Progenitor cell of endocrine pancreas (in vitro differentiated cells): ENCODE data around the gene BCL2L14. TPM values are rescaled to one million over a fixed set of nuclear protein-coding genes. Genes with fewer than 3 reads are reported as not detected.
A peak's percentile ranks its signal among the peaks of the same experiment; 100 is the strongest.
"Not testable (repeated sequence)": the region's sequence is repeated elsewhere in the genome, so short reads cannot be mapped to it uniquely, and the experiment has no call there.

ENCODE experiments used
- DNase-seq: peaks from one replicate; pipeline ENCODE4 v3.0.0; 2021; ENCODE audit warnings: low spot score; ENCODE audit not compliant: unreplicated experiment
- H3K27ac Mint-ChIP-seq: 2 replicates; pipeline ENCODE4 v1.8.0; 2021; ENCODE audit warnings: mild to moderate bottlenecking, moderate library complexity, mixed read lengths
- H3K27me3 Mint-ChIP-seq: 2 replicates; pipeline ENCODE4 v1.8.0; 2021; ENCODE audit warnings: mixed read lengths
- H3K36me3 Mint-ChIP-seq: 2 replicates; pipeline ENCODE4 v1.8.0; 2022; ENCODE audit warnings: mixed read lengths; ENCODE audit not compliant: insufficient read depth
- H3K4me1 Mint-ChIP-seq: 2 replicates; pipeline ENCODE4 v1.8.0; 2021; ENCODE audit warnings: low read depth, mixed read lengths
- H3K4me3 Mint-ChIP-seq: 2 replicates; pipeline ENCODE4 v1.8.0; 2021; ENCODE audit warnings: low read depth, mild to moderate bottlenecking, moderate library complexity, mixed read lengths
- H3K9me3 Mint-ChIP-seq: 2 replicates; pipeline ENCODE4 v1.8.0; 2021; ENCODE audit warnings: low read depth, mixed read lengths
- CTCF ChIP-seq: fragments of 200-600 bp; sonication (generic); IDR thresholded peaks from one replicate; pipeline ENCODE4 v1.5.0; 2021; ENCODE audit warnings: antibody characterized with exemption, mild to moderate bottlenecking; ENCODE audit not compliant: unreplicated experiment
- total RNA-seq: library from RNA; stranded (reverse); gene quantifications from 2 replicates; pipeline ENCODE4 v1.2.1, GENCODE V29; 2021

The BCL2L14 gene
- total RNA-seq, 1 donor from 2014 or later, result 1.4 TPM

- DNase-seq, result no peak
- peaks cover 18% of the 10 kb centered on the region for H3K4me1 Mint-ChIP-seq
- no peak for TF ChIP-seq CTCF
- peak overlapping the region; percentile 69 for H3K27ac Mint-ChIP-seq
- peaks cover 30% of the 10 kb centered on the region for H3K9me3 Mint-ChIP-seq
- no peak overlapping the region for H3K4me3 Mint-ChIP-seq
- H3K36me3 Mint-ChIP-seq, result peaks cover 64% of the 10 kb centered on the region
- no peaks in the 10 kb centered on the region for H3K27me3 Mint-ChIP-seq
Observed at GRCh38 chr12:12107678-12108077, 36.9 kb downstream of the BCL2L14 start.

GRCh38 chr12:12108441-12109058, 37.8 kb downstream of the BCL2L14 start:
- no peak for DNase-seq
- H3K9me3 Mint-ChIP-seq, result peaks cover 34% of the 10 kb centered on the region
- H3K4me1 Mint-ChIP-seq, result peaks cover 18% of the 10 kb centered on the region
- no peak for TF ChIP-seq CTCF
- no peak overlapping the region for H3K4me3 Mint-ChIP-seq
- H3K27ac Mint-ChIP-seq, result peak overlapping the region; percentile 38
- no peaks in the 10 kb centered on the region for H3K27me3 Mint-ChIP-seq
- H3K36me3 Mint-ChIP-seq, result peaks cover 69% of the 10 kb centered on the region

- not testable (repeated sequence) for DNase-seq, H3K27ac Mint-ChIP-seq, H3K27me3 Mint-ChIP-seq, H3K4me3 Mint-ChIP-seq
- Mint-ChIP-seq H3K4me1 (peaks cover 11% of the 10 kb centered on the region), H3K36me3 (peaks cover 73% of the 10 kb centered on the region), H3K9me3 (peaks cover 26% of the 10 kb centered on the region)
Observed at GRCh38 chr12:12110923-12111555, 40.3 kb downstream of the BCL2L14 start.

- no peak for DNase-seq
- no peak overlapping the region for H3K4me3 Mint-ChIP-seq
- peak overlapping the region; percentile 44 for H3K27ac Mint-ChIP-seq
- H3K4me1 Mint-ChIP-seq, result peaks cover 32% of the 10 kb centered on the region
- no peak for TF ChIP-seq CTCF
- peaks cover 60% of the 10 kb centered on the region for H3K36me3 Mint-ChIP-seq
- peaks cover 5% of the 10 kb centered on the region for H3K9me3 Mint-ChIP-seq
- no peaks in the 10 kb centered on the region for H3K27me3 Mint-ChIP-seq
Observed at GRCh38 chr12:12115514-12115913, 44.8 kb downstream of the BCL2L14 start.

- Mint-ChIP-seq H3K4me3 (no peak overlapping the region), H3K27me3 (no peaks in the 10 kb centered on the region), H3K36me3 (peaks cover 60% of the 10 kb centered on the region), H3K4me1 (peaks cover 34% of the 10 kb centered on the region), H3K27ac (no peak overlapping the region), H3K9me3 (peaks cover 5% of the 10 kb centered on the region)
- no peak for TF ChIP-seq CTCF
- DNase-seq, result no peak
Observed at GRCh38 chr12:12116677-12117076, 45.9 kb downstream of the BCL2L14 start.

GRCh38 chr12:12121061-12121460, 50.3 kb downstream of the BCL2L14 start:
- no peak overlapping the region for H3K27ac Mint-ChIP-seq
- DNase-seq, result no peak
- H3K27me3 Mint-ChIP-seq, result no peaks in the 10 kb centered on the region
- H3K4me3 Mint-ChIP-seq, result no peak overlapping the region
- H3K4me1 Mint-ChIP-seq, result peaks cover 31% of the 10 kb centered on the region
- no peaks in the 10 kb centered on the region for H3K9me3 Mint-ChIP-seq
- peaks cover 48% of the 10 kb centered on the region for H3K36me3 Mint-ChIP-seq
- no peak for TF ChIP-seq CTCF
